Measurements from ENCODE around the gene USP3.

The USP3 gene

GRCh38 chr15:63601026-63601703 lies 96.8 kb downstream of the USP3 start:
- peak overlapping the region; percentile 21 for H2AFZ ChIP-seq (ENCODE audit: low read depth, low read length)
- peak overlapping the region; percentile 47 for H3K4me3 ChIP-seq (ENCODE audit: low read length)
- H3K27me3 ChIP-seq (ENCODE audit: insufficient read depth, low read length), result no peaks in the 10 kb centered on the region
- H3K9me3 ChIP-seq (ENCODE audit: low read length), result no peaks in the 10 kb centered on the region
- H3K4me1 ChIP-seq (ENCODE audit: insufficient read depth, low read length), result peaks cover 5% of the 10 kb centered on the region
- H3K36me3 ChIP-seq (ENCODE audit: insufficient read depth, low read length), result peaks cover 2% of the 10 kb centered on the region

GRCh38 chr15:63601704-63602185 lies 97.4 kb downstream of the USP3 start:
- Histone ChIP-seq H2AFZ (ENCODE audit: low read depth, low read length) (no peak overlapping the region), H3K4me1 (ENCODE audit: insufficient read depth, low read length) (peaks cover 5% of the 10 kb centered on the region), H3K9me3 (ENCODE audit: low read length) (no peaks in the 10 kb centered on the region), H3K4me3 (ENCODE audit: low read length) (peak overlapping the region; percentile 47), H3K36me3 (ENCODE audit: insufficient read depth, low read length) (peaks cover 2% of the 10 kb centered on the region), H3K27me3 (ENCODE audit: insufficient read depth, low read length) (no peaks in the 10 kb centered on the region)

- Histone ChIP-seq H3K4me1 (ENCODE audit: insufficient read depth, low read length) (peaks cover 5% of the 10 kb centered on the region), H3K36me3 (ENCODE audit: insufficient read depth, low read length) (peaks cover 4% of the 10 kb centered on the region), H3K27me3 (ENCODE audit: insufficient read depth, low read length) (no peaks in the 10 kb centered on the region), H3K4me3 (ENCODE audit: low read length) (no peak overlapping the region), H2AFZ (ENCODE audit: low read depth, low read length) (no peak overlapping the region), H3K9me3 (ENCODE audit: low read length) (no peaks in the 10 kb centered on the region)
Measured at GRCh38 chr15:63602595-63602994, 98.2 kb downstream of the USP3 start.

- Histone ChIP-seq H3K4me3 (ENCODE audit: low read length) (no peak overlapping the region), H3K9me3 (ENCODE audit: low read length) (no peaks in the 10 kb centered on the region), H2AFZ (ENCODE audit: low read depth, low read length) (no peak overlapping the region), H3K36me3 (ENCODE audit: insufficient read depth, low read length) (peaks cover 13% of the 10 kb centered on the region), H3K4me1 (ENCODE audit: insufficient read depth, low read length) (peaks cover 4% of the 10 kb centered on the region), H3K27me3 (ENCODE audit: insufficient read depth, low read length) (no peaks in the 10 kb centered on the region)
Measured at GRCh38 chr15:63603516-63603915, 99.1 kb downstream of the USP3 start.

- H2AFZ ChIP-seq (ENCODE audit: low read depth, low read length), result no peak overlapping the region
- no peaks in the 10 kb centered on the region for H3K4me1 ChIP-seq (ENCODE audit: insufficient read depth, low read length)
- no peaks in the 10 kb centered on the region for H3K9me3 ChIP-seq (ENCODE audit: low read length)
- no peak overlapping the region for H3K4me3 ChIP-seq (ENCODE audit: low read length)
- H3K27me3 ChIP-seq (ENCODE audit: insufficient read depth, low read length), result no peaks in the 10 kb centered on the region
- H3K36me3 ChIP-seq (ENCODE audit: insufficient read depth, low read length), result peaks cover 17% of the 10 kb centered on the region
Measured at GRCh38 chr15:63604281-63604680, 99.9 kb downstream of the USP3 start.

GRCh38 chr15:63605036-63605435 lies 100.6 kb downstream of the USP3 start:
- Histone ChIP-seq H3K27me3 (ENCODE audit: insufficient read depth, low read length) (no peaks in the 10 kb centered on the region), H3K9me3 (ENCODE audit: low read length) (no peaks in the 10 kb centered on the region)

GRCh38 chr15:63605816-63606215 lies 101.4 kb downstream of the USP3 start:
- Histone ChIP-seq H3K27me3 (ENCODE audit: insufficient read depth, low read length) (no peaks in the 10 kb centered on the region), H3K9me3 (ENCODE audit: low read length) (no peaks in the 10 kb centered on the region), H3K4me3 (ENCODE audit: low read length) (no peak overlapping the region), H3K36me3 (ENCODE audit: insufficient read depth, low read length) (peaks cover 21% of the 10 kb centered on the region), H3K4me1 (ENCODE audit: insufficient read depth, low read length) (peaks cover 6% of the 10 kb centered on the region), H2AFZ (ENCODE audit: low read depth, low read length) (no peak overlapping the region)

More at GRCh38 chr15:63605036-63605435, 100.6 kb downstream of the USP3 start:
- H3K4me3 ChIP-seq (ENCODE audit: low read length), result no peak overlapping the region
- peaks cover 21% of the 10 kb centered on the region for H3K36me3 ChIP-seq (ENCODE audit: insufficient read depth, low read length)
- no peaks in the 10 kb centered on the region for H3K4me1 ChIP-seq (ENCODE audit: insufficient read depth, low read length)
- H2AFZ ChIP-seq (ENCODE audit: low read depth, low read length), result no peak overlapping the region

GRCh38 chr15:63606308-63606707 lies 101.9 kb downstream of the USP3 start:
- H3K36me3 ChIP-seq (ENCODE audit: insufficient read depth, low read length), result peaks cover 21% of the 10 kb centered on the region
- H3K4me3 ChIP-seq (ENCODE audit: low read length), result no peak overlapping the region
- no peaks in the 10 kb centered on the region for H3K27me3 ChIP-seq (ENCODE audit: insufficient read depth, low read length)
- no peaks in the 10 kb centered on the region for H3K9me3 ChIP-seq (ENCODE audit: low read length)
- H2AFZ ChIP-seq (ENCODE audit: low read depth, low read length), result no peak overlapping the region
- H3K4me1 ChIP-seq (ENCODE audit: insufficient read depth, low read length), result peaks cover 11% of the 10 kb centered on the region

GRCh38 chr15:63608989-63609388 lies 104.6 kb downstream of the USP3 start:
- H3K4me3 ChIP-seq (ENCODE audit: low read length), result no peak overlapping the region
- no peak overlapping the region for H2AFZ ChIP-seq (ENCODE audit: low read depth, low read length)
- H3K4me1 ChIP-seq (ENCODE audit: insufficient read depth, low read length), result peaks cover 13% of the 10 kb centered on the region
- no peaks in the 10 kb centered on the region for H3K27me3 ChIP-seq (ENCODE audit: insufficient read depth, low read length)
- peaks cover 31% of the 10 kb centered on the region for H3K36me3 ChIP-seq (ENCODE audit: insufficient read depth, low read length)
- H3K9me3 ChIP-seq (ENCODE audit: low read length), result no peaks in the 10 kb centered on the region

- Histone ChIP-seq H3K27me3 (ENCODE audit: insufficient read depth, low read length) (no peaks in the 10 kb centered on the region), H3K4me3 (ENCODE audit: low read length) (no peak overlapping the region), H3K9me3 (ENCODE audit: low read length) (no peaks in the 10 kb centered on the region), H3K4me1 (ENCODE audit: insufficient read depth, low read length) (peaks cover 13% of the 10 kb centered on the region), H3K36me3 (ENCODE audit: insufficient read depth, low read length) (peaks cover 35% of the 10 kb centered on the region), H2AFZ (ENCODE audit: low read depth, low read length) (no peak overlapping the region)
Measured at GRCh38 chr15:63609448-63609847, 105.1 kb downstream of the USP3 start.

- peaks cover 42% of the 10 kb centered on the region for H3K36me3 ChIP-seq (ENCODE audit: insufficient read depth, low read length)
Measured at GRCh38 chr15:63610209-63610841, 105.9 kb downstream of the USP3 start.

GRCh38 chr15:63611177-63611576 lies 106.8 kb downstream of the USP3 start:
- H3K4me1 ChIP-seq (ENCODE audit: insufficient read depth, low read length), result peaks cover 13% of the 10 kb centered on the region
- no peaks in the 10 kb centered on the region for H3K27me3 ChIP-seq (ENCODE audit: insufficient read depth, low read length)
- H2AFZ ChIP-seq (ENCODE audit: low read depth, low read length), result no peak overlapping the region
- H3K36me3 ChIP-seq (ENCODE audit: insufficient read depth, low read length), result peaks cover 48% of the 10 kb centered on the region
- no peak overlapping the region for H3K4me3 ChIP-seq (ENCODE audit: low read length)
- no peaks in the 10 kb centered on the region for H3K9me3 ChIP-seq (ENCODE audit: low read length)

More at GRCh38 chr15:63610209-63610841, 105.9 kb downstream of the USP3 start:
- Histone ChIP-seq H3K4me1 (ENCODE audit: insufficient read depth, low read length) (peaks cover 13% of the 10 kb centered on the region), H2AFZ (ENCODE audit: low read depth, low read length) (no peak overlapping the region), H3K4me3 (ENCODE audit: low read length) (peak overlapping the region; percentile 19), H3K27me3 (ENCODE audit: insufficient read depth, low read length) (no peaks in the 10 kb centered on the region), H3K9me3 (ENCODE audit: low read length) (no peaks in the 10 kb centered on the region)

- peaks cover 13% of the 10 kb centered on the region for H3K4me1 ChIP-seq (ENCODE audit: insufficient read depth, low read length)
- H3K27me3 ChIP-seq (ENCODE audit: insufficient read depth, low read length), result no peaks in the 10 kb centered on the region
- peaks cover 55% of the 10 kb centered on the region for H3K36me3 ChIP-seq (ENCODE audit: insufficient read depth, low read length)
- no peak overlapping the region for H3K4me3 ChIP-seq (ENCODE audit: low read length)
- no peaks in the 10 kb centered on the region for H3K9me3 ChIP-seq (ENCODE audit: low read length)
- no peak overlapping the region for H2AFZ ChIP-seq (ENCODE audit: low read depth, low read length)
Measured at GRCh38 chr15:63612300-63612699, 107.9 kb downstream of the USP3 start.
